GM23338 (cell line): ENCODE measurements around the gene NDFIP1. TPM values are rescaled to one million over a fixed set of nuclear protein-coding genes. Genes with fewer than 3 reads are reported as not detected.

Experiments used
- ATAC-seq: fragments of 200-7000 bp; cut with Tn5 transposase; 3 replicates; pipeline ENCODE4 v1.9.1; 2020
- DNase-seq: peaks from one replicate; pipeline ENCODE4 v3.0.0-alpha.2; 2015; ENCODE audit warnings: low spot score
- H2AFZ ChIP-seq: fragments of 200-600 bp; sonication (generic); 2 replicates; pipeline ENCODE4 v1.8.0; 2016; ENCODE audit warnings: antibody characterized with exemption, mild to moderate bottlenecking, moderate library complexity
- H3F3A ChIP-seq: fragments of 200-600 bp; sonication (generic); replicated peaks from 2 replicates; pipeline ENCODE4 v1.8.0; 2017; ENCODE audit warnings: antibody characterized with exemption, mixed run types, low read depth
- H3K27ac ChIP-seq: fragments of 200-600 bp; sonication (generic); 2 replicates; pipeline ENCODE4 v1.6.1; 2016; ENCODE audit warnings: low read depth
- H3K27me3 ChIP-seq: fragments of 200-600 bp; sonication (generic); 2 replicates; pipeline ENCODE4 v1.8.0; 2016; ENCODE audit warnings: mild to moderate bottlenecking, mixed run types, moderate library complexity; ENCODE audit not compliant: insufficient read depth
- H3K36me3 ChIP-seq: fragments of 200-600 bp; sonication (generic); 2 replicates; pipeline ENCODE4 v1.8.0; 2016; ENCODE audit warnings: mild to moderate bottlenecking; ENCODE audit not compliant: insufficient read depth
- H3K4me1 ChIP-seq: fragments of 200-600 bp; sonication (generic); 2 replicates; pipeline ENCODE4 v1.8.0; 2016; ENCODE audit warnings: mild to moderate bottlenecking, moderate library complexity; ENCODE audit not compliant: insufficient read depth
- H3K4me2 ChIP-seq: fragments of 200-600 bp; sonication (generic); 2 replicates; pipeline ENCODE4 v1.7.1; 2017; ENCODE audit warnings: mixed run types
- H3K4me3 ChIP-seq: fragments of 200-600 bp; sonication (generic); 2 replicates; pipeline ENCODE4 v1.6.1; 2016; ENCODE audit warnings: mixed run types
- H3K79me2 ChIP-seq: fragments of 200-600 bp; sonication (generic); replicated peaks from 2 replicates; pipeline ENCODE4 v1.8.0; 2017; ENCODE audit warnings: mild to moderate bottlenecking; ENCODE audit not compliant: insufficient read depth
- H3K9me2 ChIP-seq: fragments of 200-600 bp; sonication (generic); 2 replicates; pipeline ENCODE4 v1.8.0; 2017; ENCODE audit not compliant: insufficient read depth
- H4K20me1 ChIP-seq: fragments of 200-600 bp; sonication (generic); replicated peaks from 2 replicates; pipeline ENCODE4 v1.8.0; 2017; ENCODE audit warnings: mild to moderate bottlenecking; ENCODE audit not compliant: insufficient read depth
- H3K27ac Mint-ChIP-seq: 2 replicates; pipeline ENCODE4 v1.8.0; 2020; ENCODE audit warnings: inconsistent platforms, mild to moderate bottlenecking, moderate library complexity, mixed read lengths
- H3K27me3 Mint-ChIP-seq: 3 replicates; pipeline ENCODE4 v1.8.0; 2022; ENCODE audit warnings: low read depth, mild to moderate bottlenecking, moderate library complexity, mixed read lengths, inconsistent platforms; ENCODE audit not compliant: insufficient read depth, poor library complexity
- H3K36me3 Mint-ChIP-seq: 3 replicates; pipeline ENCODE4 v1.8.0; 2021; ENCODE audit warnings: low read depth, mild to moderate bottlenecking, inconsistent platforms, moderate library complexity, mixed read lengths
- H3K4me1 Mint-ChIP-seq: 3 replicates; pipeline ENCODE4 v1.8.0; 2020; ENCODE audit warnings: mild to moderate bottlenecking, inconsistent platforms, mixed read lengths
- H3K4me3 Mint-ChIP-seq: 3 replicates; pipeline ENCODE4 v1.8.0; 2021; ENCODE audit warnings: moderate library complexity, mild to moderate bottlenecking, inconsistent platforms, mixed read lengths
- H3K9me3 Mint-ChIP-seq: 3 replicates; pipeline ENCODE4 v1.8.0; 2020; ENCODE audit warnings: moderate library complexity, mild to moderate bottlenecking, inconsistent platforms, mixed read lengths
- CREB1 ChIP-seq: fragments of 250-450 bp; sonication (Bioruptor Pico); IDR thresholded peaks from 2 replicates; pipeline ENCODE4 v1.5.0; 2020; ENCODE audit warnings: low read depth, mild to moderate bottlenecking, moderate library complexity
- EZH2 ChIP-seq: fragments of 200-600 bp; sonication (generic); IDR thresholded peaks from one replicate; pipeline ENCODE4 v1.8.0; 2017; ENCODE audit warnings: antibody characterized with exemption, mild to moderate bottlenecking, low read depth; ENCODE audit not compliant: unreplicated experiment
- EZH2phosphoT487 ChIP-seq: fragments of 200-600 bp; sonication (generic); IDR thresholded peaks from one replicate; pipeline ENCODE4 v1.8.1; 2018; ENCODE audit warnings: antibody characterized with exemption; ENCODE audit not compliant: unreplicated experiment
- JUNB ChIP-seq: IDR thresholded peaks from one replicate; pipeline ENCODE4 v1.6.1; 2016; ENCODE audit warnings: antibody characterized with exemption; ENCODE audit not compliant: unreplicated experiment
- NANOG ChIP-seq: IDR thresholded peaks from 2 replicates; pipeline ENCODE4 v1.6.1; 2016; ENCODE audit warnings: antibody characterized with exemption, borderline replicate concordance
- POLR2AphosphoS5 ChIP-seq: IDR thresholded peaks from 2 replicates; pipeline ENCODE4 v1.6.1; 2016; ENCODE audit warnings: antibody characterized with exemption, low read depth
- STAT1 ChIP-seq: IDR thresholded peaks from one replicate; pipeline ENCODE4 v1.6.1; 2016; ENCODE audit warnings: antibody characterized with exemption; ENCODE audit not compliant: unreplicated experiment
- ZNF114 ChIP-seq: fragments of 250-450 bp; sonication (Bioruptor Pico); IDR thresholded peaks from 2 replicates; pipeline ENCODE4 v1.5.0; 2020; ENCODE audit warnings: mild to moderate bottlenecking, moderate library complexity
- ZNF331 ChIP-seq: fragments of 250-450 bp; sonication (Bioruptor Pico); IDR thresholded peaks from 2 replicates; pipeline ENCODE4 v1.5.0; 2020; ENCODE audit warnings: low read depth, mild to moderate bottlenecking, moderate library complexity
- polyA plus RNA-seq: library from polyadenylated mRNA; unstranded; fragments of >200 nt; fragmentation: Nextera tagmentation; extraction: Ambion mirVana; gene quantifications from 2 replicates; pipeline ENCODE4 v1.2.1, GENCODE V29; 2016
- total RNA-seq: library from RNA; depleted of rRNA; stranded (reverse); fragments of >200 nt; shearing (Covaris generic); gene quantifications from 2 replicates; pipeline ENCODE4 v1.2.3, GENCODE V29; 2014
- TF ChIP-seq, protein P1 (sequence below), 2 experiments: fragments of 200-600 bp in 1 of 2; sonication (generic) in 1 of 2; conservative IDR thresholded peaks; 2 replicates each; pipeline versions ENCODE4 v1.5.1 to v1.6.1; 2016 to 2017; ENCODE audit warnings: antibody characterized with exemption in 2 of 2, low read depth in 2 of 2, mild to moderate bottlenecking in 2 of 2, moderate library complexity in 1 of 2
- TF ChIP-seq, protein P2 (sequence below): IDR thresholded peaks from one replicate; pipeline ENCODE4 v1.6.1; 2018; ENCODE audit warnings: antibody characterized with exemption; ENCODE audit not compliant: unreplicated experiment
- TF ChIP-seq, protein P3 (sequence below): IDR thresholded peaks from 2 replicates; pipeline ENCODE4 v1.6.1; 2016; ENCODE audit warnings: antibody characterized with exemption
- TF ChIP-seq, protein P4 (sequence below): fragments of 250-450 bp; sonication (Bioruptor Pico); IDR thresholded peaks from 2 replicates; pipeline ENCODE4 v1.5.0; 2020; ENCODE audit warnings: mild to moderate bottlenecking, moderate library complexity

NDFIP1 gene
- total and polyA plus RNA-seq, 2 experiments from 2014 or later, result 24.3 to 45.0 TPM

DNA sequence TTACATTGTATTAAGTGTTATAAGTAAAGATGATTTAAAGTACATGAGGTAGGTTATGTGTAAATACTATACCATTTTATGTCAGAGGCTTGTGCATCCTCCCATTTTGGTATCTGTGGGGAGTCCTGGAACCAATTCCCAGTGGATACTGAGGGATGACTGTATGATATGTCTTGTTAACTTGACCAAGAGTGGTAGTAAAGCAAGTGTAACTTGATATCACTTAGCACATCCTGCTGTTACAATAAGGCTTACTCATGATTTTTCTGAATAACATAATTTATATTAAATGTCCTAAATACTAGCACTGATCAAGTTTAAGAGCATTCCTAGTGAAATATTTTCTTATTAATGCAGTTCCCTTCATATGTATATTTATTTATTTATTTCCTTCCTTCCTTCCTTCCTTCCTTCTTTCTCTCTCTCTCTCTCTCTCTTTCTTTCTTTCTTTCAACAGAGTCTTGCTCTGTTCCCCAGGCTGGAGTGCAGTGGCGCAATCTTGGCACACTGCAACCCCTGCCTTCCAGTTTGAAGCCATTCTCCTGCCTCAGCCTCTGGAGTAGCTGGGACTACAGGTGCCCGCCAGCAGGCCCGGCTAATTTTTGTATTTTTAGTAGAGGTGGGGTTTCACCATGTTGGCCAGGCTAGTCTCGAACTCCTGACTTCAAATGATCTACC lies 7.5 kb downstream of the NDFIP1 start:
- H3K27ac ChIP-seq, result no peak overlapping the region
- H3K4me2 ChIP-seq, result no peak overlapping the region
- no peak overlapping the region for H3K4me3 ChIP-seq
- Mint-ChIP-seq H3K27ac (no peak overlapping the region), H3K4me1 (peaks cover 20% of the 10 kb centered on the region), H3K9me3 (no peaks in the 10 kb centered on the region), H3K27me3 (no peaks in the 10 kb centered on the region), H3K4me3 (no peak overlapping the region), H3K36me3 (peaks cover 8% of the 10 kb centered on the region; the same call in 2 of the 3 replicates)
- DNase-seq, result no peak
- H3K79me2 ChIP-seq, result peaks cover 100% of the 10 kb centered on the region
- H4K20me1 ChIP-seq, result peaks cover 11% of the 10 kb centered on the region
- peaks cover 22% of the 10 kb centered on the region; the same call in 1 of the 2 replicates for H3K4me1 ChIP-seq
- no peaks in the 10 kb centered on the region; the same call in 1 of the 2 replicates for H3F3A ChIP-seq
- no peak for ATAC-seq
- no peak overlapping the region for H2AFZ ChIP-seq
- H3K27me3 ChIP-seq, result no peaks in the 10 kb centered on the region
- no peaks in the 10 kb centered on the region for H3K9me2 ChIP-seq
- no peak for TF ChIP-seq POLR2AphosphoS5
- TF ChIP-seq EZH2phosphoT487, result no peak
- TF ChIP-seq, protein P1, sequence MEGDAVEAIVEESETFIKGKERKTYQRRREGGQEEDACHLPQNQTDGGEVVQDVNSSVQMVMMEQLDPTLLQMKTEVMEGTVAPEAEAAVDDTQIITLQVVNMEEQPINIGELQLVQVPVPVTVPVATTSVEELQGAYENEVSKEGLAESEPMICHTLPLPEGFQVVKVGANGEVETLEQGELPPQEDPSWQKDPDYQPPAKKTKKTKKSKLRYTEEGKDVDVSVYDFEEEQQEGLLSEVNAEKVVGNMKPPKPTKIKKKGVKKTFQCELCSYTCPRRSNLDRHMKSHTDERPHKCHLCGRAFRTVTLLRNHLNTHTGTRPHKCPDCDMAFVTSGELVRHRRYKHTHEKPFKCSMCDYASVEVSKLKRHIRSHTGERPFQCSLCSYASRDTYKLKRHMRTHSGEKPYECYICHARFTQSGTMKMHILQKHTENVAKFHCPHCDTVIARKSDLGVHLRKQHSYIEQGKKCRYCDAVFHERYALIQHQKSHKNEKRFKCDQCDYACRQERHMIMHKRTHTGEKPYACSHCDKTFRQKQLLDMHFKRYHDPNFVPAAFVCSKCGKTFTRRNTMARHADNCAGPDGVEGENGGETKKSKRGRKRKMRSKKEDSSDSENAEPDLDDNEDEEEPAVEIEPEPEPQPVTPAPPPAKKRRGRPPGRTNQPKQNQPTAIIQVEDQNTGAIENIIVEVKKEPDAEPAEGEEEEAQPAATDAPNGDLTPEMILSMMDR (conservative IDR thresholded peaks at IDR 0.05; ENCODE audit: low read depth in 2 of 2), result no peak
- TF ChIP-seq ZNF114 (CRISPR knock-in tag), result no peak
- TF ChIP-seq CREB1, result no peak
- TF ChIP-seq STAT1, result no peak
- TF ChIP-seq, protein P2, sequence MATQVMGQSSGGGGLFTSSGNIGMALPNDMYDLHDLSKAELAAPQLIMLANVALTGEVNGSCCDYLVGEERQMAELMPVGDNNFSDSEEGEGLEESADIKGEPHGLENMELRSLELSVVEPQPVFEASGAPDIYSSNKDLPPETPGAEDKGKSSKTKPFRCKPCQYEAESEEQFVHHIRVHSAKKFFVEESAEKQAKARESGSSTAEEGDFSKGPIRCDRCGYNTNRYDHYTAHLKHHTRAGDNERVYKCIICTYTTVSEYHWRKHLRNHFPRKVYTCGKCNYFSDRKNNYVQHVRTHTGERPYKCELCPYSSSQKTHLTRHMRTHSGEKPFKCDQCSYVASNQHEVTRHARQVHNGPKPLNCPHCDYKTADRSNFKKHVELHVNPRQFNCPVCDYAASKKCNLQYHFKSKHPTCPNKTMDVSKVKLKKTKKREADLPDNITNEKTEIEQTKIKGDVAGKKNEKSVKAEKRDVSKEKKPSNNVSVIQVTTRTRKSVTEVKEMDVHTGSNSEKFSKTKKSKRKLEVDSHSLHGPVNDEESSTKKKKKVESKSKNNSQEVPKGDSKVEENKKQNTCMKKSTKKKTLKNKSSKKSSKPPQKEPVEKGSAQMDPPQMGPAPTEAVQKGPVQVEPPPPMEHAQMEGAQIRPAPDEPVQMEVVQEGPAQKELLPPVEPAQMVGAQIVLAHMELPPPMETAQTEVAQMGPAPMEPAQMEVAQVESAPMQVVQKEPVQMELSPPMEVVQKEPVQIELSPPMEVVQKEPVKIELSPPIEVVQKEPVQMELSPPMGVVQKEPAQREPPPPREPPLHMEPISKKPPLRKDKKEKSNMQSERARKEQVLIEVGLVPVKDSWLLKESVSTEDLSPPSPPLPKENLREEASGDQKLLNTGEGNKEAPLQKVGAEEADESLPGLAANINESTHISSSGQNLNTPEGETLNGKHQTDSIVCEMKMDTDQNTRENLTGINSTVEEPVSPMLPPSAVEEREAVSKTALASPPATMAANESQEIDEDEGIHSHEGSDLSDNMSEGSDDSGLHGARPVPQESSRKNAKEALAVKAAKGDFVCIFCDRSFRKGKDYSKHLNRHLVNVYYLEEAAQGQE, result no peak
- TF ChIP-seq, protein P3, sequence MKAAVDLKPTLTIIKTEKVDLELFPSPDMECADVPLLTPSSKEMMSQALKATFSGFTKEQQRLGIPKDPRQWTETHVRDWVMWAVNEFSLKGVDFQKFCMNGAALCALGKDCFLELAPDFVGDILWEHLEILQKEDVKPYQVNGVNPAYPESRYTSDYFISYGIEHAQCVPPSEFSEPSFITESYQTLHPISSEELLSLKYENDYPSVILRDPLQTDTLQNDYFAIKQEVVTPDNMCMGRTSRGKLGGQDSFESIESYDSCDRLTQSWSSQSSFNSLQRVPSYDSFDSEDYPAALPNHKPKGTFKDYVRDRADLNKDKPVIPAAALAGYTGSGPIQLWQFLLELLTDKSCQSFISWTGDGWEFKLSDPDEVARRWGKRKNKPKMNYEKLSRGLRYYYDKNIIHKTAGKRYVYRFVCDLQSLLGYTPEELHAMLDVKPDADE, result no peak
- TF ChIP-seq EZH2, result no peak
- no peak for TF ChIP-seq JUNB
- TF ChIP-seq NANOG, result no peak
- TF ChIP-seq, protein P4, sequence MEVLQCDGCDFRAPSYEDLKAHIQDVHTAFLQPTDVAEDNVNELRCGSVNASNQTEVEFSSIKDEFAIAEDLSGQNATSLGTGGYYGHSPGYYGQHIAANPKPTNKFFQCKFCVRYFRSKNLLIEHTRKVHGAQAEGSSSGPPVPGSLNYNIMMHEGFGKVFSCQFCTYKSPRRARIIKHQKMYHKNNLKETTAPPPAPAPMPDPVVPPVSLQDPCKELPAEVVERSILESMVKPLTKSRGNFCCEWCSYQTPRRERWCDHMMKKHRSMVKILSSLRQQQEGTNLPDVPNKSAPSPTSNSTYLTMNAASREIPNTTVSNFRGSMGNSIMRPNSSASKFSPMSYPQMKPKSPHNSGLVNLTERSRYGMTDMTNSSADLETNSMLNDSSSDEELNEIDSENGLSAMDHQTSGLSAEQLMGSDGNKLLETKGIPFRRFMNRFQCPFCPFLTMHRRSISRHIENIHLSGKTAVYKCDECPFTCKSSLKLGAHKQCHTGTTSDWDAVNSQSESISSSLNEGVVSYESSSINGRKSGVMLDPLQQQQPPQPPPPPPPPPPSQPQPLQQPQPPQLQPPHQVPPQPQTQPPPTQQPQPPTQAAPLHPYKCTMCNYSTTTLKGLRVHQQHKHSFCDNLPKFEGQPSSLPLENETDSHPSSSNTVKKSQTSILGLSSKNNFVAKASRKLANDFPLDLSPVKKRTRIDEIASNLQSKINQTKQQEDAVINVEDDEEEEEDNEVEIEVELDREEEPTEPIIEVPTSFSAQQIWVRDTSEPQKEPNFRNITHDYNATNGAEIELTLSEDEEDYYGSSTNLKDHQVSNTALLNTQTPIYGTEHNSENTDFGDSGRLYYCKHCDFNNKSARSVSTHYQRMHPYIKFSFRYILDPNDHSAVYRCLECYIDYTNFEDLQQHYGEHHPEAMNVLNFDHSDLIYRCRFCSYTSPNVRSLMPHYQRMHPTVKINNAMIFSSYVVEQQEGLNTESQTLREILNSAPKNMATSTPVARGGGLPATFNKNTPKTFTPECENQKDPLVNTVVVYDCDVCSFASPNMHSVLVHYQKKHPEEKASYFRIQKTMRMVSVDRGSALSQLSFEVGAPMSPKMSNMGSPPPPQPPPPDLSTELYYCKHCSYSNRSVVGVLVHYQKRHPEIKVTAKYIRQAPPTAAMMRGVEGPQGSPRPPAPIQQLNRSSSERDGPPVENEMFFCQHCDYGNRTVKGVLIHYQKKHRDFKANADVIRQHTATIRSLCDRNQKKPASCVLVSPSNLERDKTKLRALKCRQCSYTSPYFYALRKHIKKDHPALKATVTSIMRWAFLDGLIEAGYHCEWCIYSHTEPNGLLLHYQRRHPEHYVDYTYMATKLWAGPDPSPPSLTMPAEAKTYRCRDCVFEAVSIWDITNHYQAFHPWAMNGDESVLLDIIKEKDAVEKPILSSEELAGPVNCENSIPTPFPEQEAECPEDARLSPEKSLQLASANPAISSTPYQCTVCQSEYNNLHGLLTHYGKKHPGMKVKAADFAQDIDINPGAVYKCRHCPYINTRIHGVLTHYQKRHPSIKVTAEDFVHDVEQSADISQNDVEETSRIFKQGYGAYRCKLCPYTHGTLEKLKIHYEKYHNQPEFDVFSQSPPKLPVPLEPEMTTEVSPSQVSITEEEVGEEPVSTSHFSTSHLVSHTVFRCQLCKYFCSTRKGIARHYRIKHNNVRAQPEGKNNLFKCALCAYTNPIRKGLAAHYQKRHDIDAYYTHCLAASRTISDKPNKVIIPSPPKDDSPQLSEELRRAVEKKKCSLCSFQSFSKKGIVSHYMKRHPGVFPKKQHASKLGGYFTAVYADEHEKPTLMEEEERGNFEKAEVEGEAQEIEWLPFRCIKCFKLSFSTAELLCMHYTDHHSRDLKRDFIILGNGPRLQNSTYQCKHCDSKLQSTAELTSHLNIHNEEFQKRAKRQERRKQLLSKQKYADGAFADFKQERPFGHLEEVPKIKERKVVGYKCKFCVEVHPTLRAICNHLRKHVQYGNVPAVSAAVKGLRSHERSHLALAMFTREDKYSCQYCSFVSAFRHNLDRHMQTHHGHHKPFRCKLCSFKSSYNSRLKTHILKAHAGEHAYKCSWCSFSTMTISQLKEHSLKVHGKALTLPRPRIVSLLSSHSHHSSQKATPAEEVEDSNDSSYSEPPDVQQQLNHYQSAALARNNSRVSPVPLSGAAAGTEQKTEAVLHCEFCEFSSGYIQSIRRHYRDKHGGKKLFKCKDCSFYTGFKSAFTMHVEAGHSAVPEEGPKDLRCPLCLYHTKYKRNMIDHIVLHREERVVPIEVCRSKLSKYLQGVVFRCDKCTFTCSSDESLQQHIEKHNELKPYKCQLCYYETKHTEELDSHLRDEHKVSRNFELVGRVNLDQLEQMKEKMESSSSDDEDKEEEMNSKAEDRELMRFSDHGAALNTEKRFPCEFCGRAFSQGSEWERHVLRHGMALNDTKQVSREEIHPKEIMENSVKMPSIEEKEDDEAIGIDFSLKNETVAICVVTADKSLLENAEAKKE (CRISPR knock-in tag), result no peak
- no peak for TF ChIP-seq ZNF331 (CRISPR knock-in tag)
- H3K36me3 ChIP-seq, result no peaks in the 10 kb centered on the region
